HG02852 (cell line): ENCODE measurements around the gene SLC2A13.
"Not testable (repeated sequence)": the region's sequence is repeated elsewhere in the genome, so short reads cannot be mapped to it uniquely, and the experiment has no call there.

Experiments
- ATAC-seq: cut with Tn5 transposase; IDR thresholded peaks from one replicate; pipeline ENCODE4 v1.9.1; 2021; ENCODE audit warnings: mild to moderate bottlenecking, moderate library complexity; ENCODE audit not compliant: unreplicated experiment

Gene SLC2A13

GRCh38 chr12:39883411-39883810, 222.5 kb downstream of the SLC2A13 start:
- no peak for ATAC-seq

DNA sequence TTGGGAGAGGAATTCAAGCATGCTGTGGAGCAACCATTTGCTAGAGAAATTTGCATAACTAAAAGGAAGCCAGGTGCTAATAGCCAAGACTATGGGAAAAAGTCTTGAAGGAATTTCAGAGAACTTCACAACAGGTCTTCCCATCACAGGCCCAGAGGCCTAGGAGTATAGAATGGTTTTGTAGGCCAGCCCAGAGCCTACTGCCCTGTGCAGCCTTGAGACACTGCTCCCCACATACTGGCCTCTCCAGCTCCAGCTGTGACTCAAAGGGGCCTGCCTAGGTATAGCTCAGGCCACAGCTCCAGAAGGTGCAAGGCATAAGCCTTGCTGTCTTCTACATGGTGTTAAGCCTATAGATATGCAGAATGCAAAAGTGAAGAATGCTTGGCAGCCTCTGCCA, 227.1 kb downstream of the SLC2A13 start:
- no peak for ATAC-seq

DNA sequence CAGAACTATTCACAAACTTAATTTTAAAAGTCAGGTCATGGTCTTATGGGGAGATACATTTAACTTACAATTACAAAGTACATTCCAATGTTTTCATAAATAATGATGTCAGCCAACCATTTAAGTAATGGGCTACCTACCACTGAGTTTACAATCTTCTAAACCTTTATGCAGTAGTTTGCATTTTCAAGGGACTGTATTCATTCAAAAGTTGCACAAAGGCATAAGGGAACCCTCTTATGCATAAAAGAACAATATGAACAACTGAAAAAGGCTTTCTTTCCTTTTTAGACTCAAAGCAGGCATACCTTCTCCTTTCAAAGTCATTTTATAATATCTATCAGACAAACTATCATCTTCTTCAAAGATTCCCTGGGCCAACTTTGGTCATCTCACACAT, 230.2 kb downstream of the SLC2A13 start:
- ATAC-seq, result no peak

DNA sequence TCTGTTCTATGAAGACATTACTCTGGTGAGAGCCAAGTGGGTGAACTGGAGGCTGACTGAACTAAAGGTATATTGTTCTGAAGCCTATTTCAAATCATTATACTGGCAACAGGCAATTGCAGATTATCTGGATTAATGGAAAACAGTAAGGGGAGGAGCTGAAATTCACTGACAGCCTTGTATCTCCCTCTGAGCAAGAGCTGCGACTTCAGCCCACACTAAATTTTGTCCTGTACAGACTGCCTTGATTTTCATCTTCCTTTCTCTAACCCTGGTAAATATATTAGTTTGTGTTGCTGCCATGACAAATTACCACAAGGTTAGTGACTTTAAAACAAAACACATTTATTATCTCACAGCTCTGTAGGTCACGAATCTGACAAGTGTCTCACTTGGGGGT, 231.1 kb downstream of the SLC2A13 start:
- no peak for ATAC-seq

DNA sequence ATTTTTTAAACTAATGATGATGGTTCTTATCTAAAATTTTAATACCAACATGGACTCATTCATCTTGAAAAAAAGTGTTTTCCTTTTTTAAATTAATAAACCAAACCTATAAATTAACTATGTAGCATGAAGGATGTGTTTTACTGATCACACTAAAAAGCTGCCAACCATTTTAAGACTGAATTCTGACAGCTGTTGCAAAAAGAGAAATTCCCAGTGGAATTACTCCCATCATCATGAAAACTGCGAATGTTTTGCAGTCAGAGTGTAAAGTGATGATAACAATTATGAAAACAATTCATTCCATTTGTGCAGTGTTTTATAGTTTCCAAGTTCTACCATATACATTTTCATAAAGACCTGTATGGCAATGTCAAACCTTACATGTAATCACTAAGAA, 232.8 kb downstream of the SLC2A13 start:
- no peak for ATAC-seq

DNA sequence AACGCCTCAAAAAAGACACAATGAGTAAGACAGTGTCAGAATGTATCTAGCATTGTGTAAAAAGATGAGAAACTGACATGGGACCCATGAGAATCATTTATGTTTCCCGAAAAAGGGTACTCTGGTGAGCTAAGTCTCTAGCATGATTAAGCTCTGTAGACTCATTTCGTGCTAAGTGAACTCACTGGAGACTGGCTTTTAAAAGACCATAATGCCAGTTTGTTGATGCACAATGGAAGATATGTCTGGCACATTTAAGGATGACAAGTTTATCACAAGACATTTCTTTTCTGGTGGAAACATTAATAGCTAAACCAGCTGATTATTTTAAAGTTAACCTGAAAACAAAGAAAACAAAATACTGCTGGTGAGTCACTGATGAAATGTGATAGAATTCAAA, 233.5 kb downstream of the SLC2A13 start:
- ATAC-seq, result no peak

GRCh38 chr12:39868328-39868725, 237.6 kb downstream of the SLC2A13 start:
- no peak for ATAC-seq

GRCh38 chr12:39867631-39868327, 238.1 kb downstream of the SLC2A13 start:
- ATAC-seq, result no peak

DNA sequence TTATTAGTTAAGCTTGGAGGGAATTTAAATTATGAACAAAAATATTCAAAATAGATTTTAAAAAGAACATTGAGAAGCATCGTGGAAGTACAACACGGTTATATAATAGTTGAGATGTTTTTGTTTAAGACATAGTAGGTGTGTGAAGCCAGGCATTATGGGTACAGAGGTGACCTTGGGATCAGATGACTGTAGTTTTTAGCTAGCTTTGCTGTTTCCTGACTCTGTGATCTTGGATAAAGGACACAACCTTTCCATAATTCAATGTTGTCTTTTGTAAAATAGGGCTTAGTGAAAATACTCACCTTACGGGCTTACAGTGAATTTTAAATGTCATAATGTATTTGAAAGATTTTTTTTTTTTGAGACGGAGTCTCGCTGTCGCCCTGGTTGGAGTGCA, 239.7 kb downstream of the SLC2A13 start:
- ATAC-seq, result no peak

- no peak for ATAC-seq
Observed at GRCh38 chr12:39860695-39861094, 245.2 kb downstream of the SLC2A13 start.

- ATAC-seq, result no peak
Observed at GRCh38 chr12:39853003-39853402, 252.9 kb downstream of the SLC2A13 start.

GRCh38 chr12:39852346-39852745, 253.5 kb downstream of the SLC2A13 start:
- no peak for ATAC-seq

- ATAC-seq, result not testable (repeated sequence)
Observed at GRCh38 chr12:39848218-39848617, 257.7 kb downstream of the SLC2A13 start.

DNA sequence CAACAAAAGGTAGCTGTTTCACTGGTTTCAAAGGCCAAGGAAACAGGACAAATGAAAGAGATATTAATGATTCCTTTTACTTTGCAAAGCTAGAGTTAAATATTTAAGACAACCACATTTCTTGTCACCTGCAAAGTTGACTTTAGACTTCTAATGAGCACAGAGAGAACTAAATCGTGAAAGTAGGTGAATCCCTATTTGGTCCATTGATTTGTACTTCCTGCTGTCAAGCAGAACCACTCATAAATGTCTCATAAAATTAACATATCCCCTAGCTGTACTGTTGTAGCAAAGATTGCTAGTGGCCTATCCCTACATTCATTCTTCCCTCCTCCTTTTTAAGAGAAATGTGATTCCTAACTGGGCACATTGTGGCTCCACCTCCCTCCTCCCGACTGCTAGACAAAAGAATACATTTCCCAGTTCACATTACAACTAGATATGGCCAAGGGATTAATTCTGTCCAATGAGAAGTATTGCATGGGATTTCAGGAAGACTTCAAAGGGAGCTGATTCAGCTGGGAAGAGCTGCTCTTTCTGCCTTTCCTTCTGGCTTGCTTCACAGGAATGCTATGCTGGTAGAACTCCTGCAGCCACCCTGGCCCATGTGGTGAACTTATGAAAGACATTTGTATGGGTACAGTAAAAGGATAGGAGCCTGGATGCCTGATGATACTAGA, 258.8 kb downstream of the SLC2A13 start:
- ATAC-seq, result no peak

- ATAC-seq, result no peak
Observed at GRCh38 chr12:39846304-39846703, 259.6 kb downstream of the SLC2A13 start.

GRCh38 chr12:39840422-39840821, 265.5 kb downstream of the SLC2A13 start:
- no peak for ATAC-seq

GRCh38 chr12:39839072-39839471, 266.8 kb downstream of the SLC2A13 start:
- no peak for ATAC-seq

GRCh38 chr12:39835517-39836489, 270.1 kb downstream of the SLC2A13 start:
- peak; percentile 73 for ATAC-seq

DNA sequence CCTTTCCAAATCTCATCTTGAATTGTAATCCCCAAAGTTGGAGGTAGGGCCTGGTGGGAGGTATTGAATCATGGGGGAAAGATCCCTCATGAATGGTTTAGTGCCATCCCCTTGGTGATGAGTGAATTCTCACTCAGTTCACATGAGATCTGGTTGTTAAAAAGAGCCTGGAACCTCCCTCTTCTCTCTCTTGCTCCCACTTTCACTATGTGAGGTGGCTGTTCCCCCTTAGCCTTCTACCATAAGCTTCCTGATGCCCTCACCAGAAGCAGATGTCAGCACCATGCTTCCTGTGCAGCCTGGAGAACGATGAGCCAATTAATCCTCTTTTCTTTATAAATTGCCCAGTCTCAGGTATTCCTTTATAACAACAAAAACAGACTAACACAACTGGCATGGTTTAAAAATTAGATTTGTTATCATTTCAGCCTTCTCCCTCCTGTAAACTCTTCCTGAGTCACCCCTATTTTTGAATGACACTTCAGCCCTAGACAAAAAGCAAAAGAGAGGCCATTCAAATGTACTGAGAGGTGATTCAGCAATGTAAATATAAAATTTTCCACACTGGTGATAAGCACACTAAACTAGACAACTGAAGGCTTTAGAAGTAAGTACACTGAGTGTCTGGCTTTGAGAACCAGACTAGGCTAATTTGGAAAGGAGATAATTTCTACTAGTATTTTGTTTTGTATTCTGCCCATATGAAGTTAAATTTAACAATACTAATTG, 274.1 kb downstream of the SLC2A13 start:
- no peak for ATAC-seq

GRCh38 chr12:39830852-39831520, 274.9 kb downstream of the SLC2A13 start:
- ATAC-seq, result no peak
